Measurements from ENCODE around the gene RPS6KA4. TPM values are rescaled to one million over a fixed set of nuclear protein-coding genes. Genes with fewer than 3 reads are reported as not detected.

RPS6KA4 gene
- total RNA-seq, 1 donor from 2014 or later, result 36.1 TPM

GRCh38 chr11:64342869-64343745 is 15.9 kb upstream of the RPS6KA4 start:
- no peak for TF ChIP-seq CTCF (IDR thresholded peaks at IDR 0.05)
- no peaks in the 10 kb centered on the region for H3K9me3 ChIP-seq
- H3K4me1 ChIP-seq, result peaks cover 31% of the 10 kb centered on the region
- DNase-seq, result no peak
- H3K36me3 ChIP-seq, result peaks cover 15% of the 10 kb centered on the region
- no peak overlapping the region for H3K27ac ChIP-seq
- H3K27me3 ChIP-seq (ENCODE audit: low read depth), result no peaks in the 10 kb centered on the region
- intact Hi-C loops (cut with DNase I), result no loop called here
- no peak for ATAC-seq
- H3K4me3 ChIP-seq, result peak overlapping the region; percentile 47

- Histone ChIP-seq H3K4me3 (no peak overlapping the region), H3K36me3 (peaks cover 15% of the 10 kb centered on the region), H3K27ac (no peak overlapping the region), H3K9me3 (no peaks in the 10 kb centered on the region), H3K4me1 (peaks cover 31% of the 10 kb centered on the region), H3K27me3 (ENCODE audit: low read depth) (no peaks in the 10 kb centered on the region)
- peak; percentile 18 for TF ChIP-seq CTCF (IDR thresholded peaks at IDR 0.05)
- ATAC-seq (no peak), DNase-seq (no peak)
- intact Hi-C loops (cut with DNase I), result no loop called here
Observed at GRCh38 chr11:64343767-64344559, 15.0 kb upstream of the RPS6KA4 start.

GRCh38 chr11:64344787-64345186 is 14.2 kb upstream of the RPS6KA4 start:
- TF ChIP-seq CTCF (IDR thresholded peaks at IDR 0.05), result no peak
- peaks cover 24% of the 10 kb centered on the region for H3K4me1 ChIP-seq

GRCh38 chr11:64347193-64347867 is 11.6 kb upstream of the RPS6KA4 start:
- Histone ChIP-seq H3K4me1 (peaks cover 7% of the 10 kb centered on the region), H3K27ac (no peak overlapping the region), H3K9me3 (no peaks in the 10 kb centered on the region), H3K36me3 (peaks cover 15% of the 10 kb centered on the region), H3K4me3 (no peak overlapping the region), H3K27me3 (ENCODE audit: low read depth) (no peaks in the 10 kb centered on the region)
- TF ChIP-seq CTCF (IDR thresholded peaks at IDR 0.05), result no peak
- ATAC-seq (no peak), DNase-seq (no peak)
- intact Hi-C loops (cut with DNase I), result no loop called here

More at GRCh38 chr11:64344787-64345186, 14.2 kb upstream of the RPS6KA4 start:
- ATAC-seq, result no peak
- intact Hi-C loops (cut with DNase I), result no loop called here
- Histone ChIP-seq H3K9me3 (no peaks in the 10 kb centered on the region), H3K36me3 (peaks cover 15% of the 10 kb centered on the region), H3K27ac (no peak overlapping the region), H3K27me3 (ENCODE audit: low read depth) (no peaks in the 10 kb centered on the region), H3K4me3 (no peak overlapping the region)
- DNase-seq, result no peak

GRCh38 chr11:64348383-64349024 is 10.5 kb upstream of the RPS6KA4 start:
- TF ChIP-seq CTCF (IDR thresholded peaks at IDR 0.05), result no peak
- H3K27me3 ChIP-seq (ENCODE audit: low read depth), result no peaks in the 10 kb centered on the region
- DNase-seq (no peak), ATAC-seq (no peak)
- no peaks in the 10 kb centered on the region for H3K9me3 ChIP-seq
- H3K4me3 ChIP-seq, result no peak overlapping the region
- no peaks in the 10 kb centered on the region for H3K4me1 ChIP-seq
- intact Hi-C loops (cut with DNase I), result no loop called here
- peaks cover 14% of the 10 kb centered on the region for H3K36me3 ChIP-seq
- H3K27ac ChIP-seq, result no peak overlapping the region
